Nephron progenitor cell (in vitro differentiated cells): ENCODE measurements around the gene SPAG6.
"Not testable (repeated sequence)": the region's sequence is repeated elsewhere in the genome, so short reads cannot be mapped to it uniquely, and the experiment has no call there.

Experiments
- DNase-seq: peaks from one replicate; pipeline ENCODE4 v3.0.0; 2021
- H3K27ac Mint-ChIP-seq: 2 replicates; pipeline ENCODE4 v1.8.0; 2021; ENCODE audit warnings: mild to moderate bottlenecking, moderate library complexity, mixed read lengths
- H3K27me3 Mint-ChIP-seq: 2 replicates; pipeline ENCODE4 v1.8.0; 2021; ENCODE audit warnings: mild to moderate bottlenecking, low read depth, mixed read lengths; ENCODE audit not compliant: poor library complexity
- H3K36me3 Mint-ChIP-seq: 2 replicates; pipeline ENCODE4 v1.8.0; 2021; ENCODE audit warnings: low read depth, mixed read lengths
- H3K4me1 Mint-ChIP-seq: 2 replicates; pipeline ENCODE4 v1.8.0; 2021; ENCODE audit warnings: mixed read lengths
- H3K4me3 Mint-ChIP-seq: 2 replicates; pipeline ENCODE4 v1.8.0; 2021; ENCODE audit warnings: mild to moderate bottlenecking, moderate library complexity, mixed read lengths
- H3K9me3 Mint-ChIP-seq: 2 replicates; pipeline ENCODE4 v1.8.0; 2021; ENCODE audit warnings: mild to moderate bottlenecking, moderate library complexity, mixed read lengths
- TF ChIP-seq, protein P1 (sequence below): fragments of 200-600 bp; sonication (generic); IDR thresholded peaks from 2 replicates; pipeline ENCODE4 v1.5.0; 2021; ENCODE audit warnings: antibody characterized with exemption

The SPAG6 gene

GRCh38 chr10:22349755-22350154, 4.5 kb downstream of the SPAG6 start:
- H3K27ac Mint-ChIP-seq, result no peak overlapping the region
- H3K9me3 Mint-ChIP-seq, result peaks cover 3% of the 10 kb centered on the region

GRCh38 chr10:22351131-22351703, 5.9 kb downstream of the SPAG6 start:
- DNase-seq, result no peak
- no peaks in the 10 kb centered on the region for H3K36me3 Mint-ChIP-seq
- TF ChIP-seq, protein P1, sequence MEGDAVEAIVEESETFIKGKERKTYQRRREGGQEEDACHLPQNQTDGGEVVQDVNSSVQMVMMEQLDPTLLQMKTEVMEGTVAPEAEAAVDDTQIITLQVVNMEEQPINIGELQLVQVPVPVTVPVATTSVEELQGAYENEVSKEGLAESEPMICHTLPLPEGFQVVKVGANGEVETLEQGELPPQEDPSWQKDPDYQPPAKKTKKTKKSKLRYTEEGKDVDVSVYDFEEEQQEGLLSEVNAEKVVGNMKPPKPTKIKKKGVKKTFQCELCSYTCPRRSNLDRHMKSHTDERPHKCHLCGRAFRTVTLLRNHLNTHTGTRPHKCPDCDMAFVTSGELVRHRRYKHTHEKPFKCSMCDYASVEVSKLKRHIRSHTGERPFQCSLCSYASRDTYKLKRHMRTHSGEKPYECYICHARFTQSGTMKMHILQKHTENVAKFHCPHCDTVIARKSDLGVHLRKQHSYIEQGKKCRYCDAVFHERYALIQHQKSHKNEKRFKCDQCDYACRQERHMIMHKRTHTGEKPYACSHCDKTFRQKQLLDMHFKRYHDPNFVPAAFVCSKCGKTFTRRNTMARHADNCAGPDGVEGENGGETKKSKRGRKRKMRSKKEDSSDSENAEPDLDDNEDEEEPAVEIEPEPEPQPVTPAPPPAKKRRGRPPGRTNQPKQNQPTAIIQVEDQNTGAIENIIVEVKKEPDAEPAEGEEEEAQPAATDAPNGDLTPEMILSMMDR, result no peak
- peaks cover 3% of the 10 kb centered on the region for H3K9me3 Mint-ChIP-seq
- no peak overlapping the region for H3K27ac Mint-ChIP-seq
- peaks cover 30% of the 10 kb centered on the region for H3K27me3 Mint-ChIP-seq
- H3K4me1 Mint-ChIP-seq, result peaks cover 12% of the 10 kb centered on the region
- no peak overlapping the region for H3K4me3 Mint-ChIP-seq

More at GRCh38 chr10:22349755-22350154, 4.5 kb downstream of the SPAG6 start:
- no peak for DNase-seq
- TF ChIP-seq, protein P1, result no peak
- Mint-ChIP-seq H3K4me1 (peaks cover 17% of the 10 kb centered on the region), H3K27me3 (peaks cover 45% of the 10 kb centered on the region), H3K4me3 (no peak overlapping the region), H3K36me3 (no peaks in the 10 kb centered on the region)

DNA sequence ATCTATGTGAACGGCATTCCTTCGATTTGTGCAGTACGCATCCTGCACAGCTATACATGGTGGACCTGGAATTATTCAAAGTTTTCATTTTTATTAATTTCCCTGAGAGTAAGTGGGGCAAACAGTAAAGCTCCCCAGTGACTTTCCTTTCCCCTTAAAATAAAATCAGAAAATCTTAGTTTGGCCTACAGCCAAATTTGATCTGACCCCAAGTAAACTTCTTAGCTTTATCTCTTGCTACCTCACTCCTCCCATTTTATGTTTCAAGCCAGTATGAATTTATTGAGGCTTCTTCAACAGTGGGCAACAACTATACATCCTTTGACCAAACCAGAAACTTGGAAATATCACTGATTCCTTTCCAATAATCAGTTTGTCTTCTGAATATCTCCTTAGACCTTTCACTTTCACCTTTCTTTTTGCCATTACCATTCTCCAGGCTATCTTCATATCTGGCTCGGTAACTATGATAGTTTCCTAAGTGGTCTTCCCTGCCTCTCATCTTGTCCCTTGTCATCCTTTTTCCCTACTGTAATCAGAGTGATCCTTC, 11.1 kb downstream of the SPAG6 start:
- H3K9me3 Mint-ChIP-seq, result no peaks in the 10 kb centered on the region
- no peaks in the 10 kb centered on the region for H3K27me3 Mint-ChIP-seq
- TF ChIP-seq, protein P1, result no peak
- DNase-seq, result no peak
- no peak overlapping the region for H3K4me3 Mint-ChIP-seq
- no peak overlapping the region for H3K27ac Mint-ChIP-seq
- H3K36me3 Mint-ChIP-seq, result no peaks in the 10 kb centered on the region
- peaks cover 2% of the 10 kb centered on the region for H3K4me1 Mint-ChIP-seq

DNA sequence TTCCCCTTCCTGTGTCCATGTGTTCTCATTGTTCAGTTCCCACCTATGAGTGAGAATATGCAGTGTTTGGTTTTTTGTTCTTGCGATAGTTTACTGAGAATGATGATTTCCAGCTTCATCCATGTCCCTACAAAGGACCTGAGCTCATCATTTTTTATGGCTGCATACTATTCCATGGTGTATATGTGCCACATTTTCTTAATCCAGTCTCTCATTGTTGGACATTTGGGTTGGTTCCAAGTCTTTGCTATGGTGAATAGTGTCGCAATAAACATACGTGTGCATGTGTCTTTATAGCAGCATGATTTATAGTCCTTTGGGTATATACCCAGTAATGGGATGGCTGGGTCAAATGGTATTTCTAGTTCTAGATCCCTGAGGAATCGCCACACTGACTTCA, 12.5 kb downstream of the SPAG6 start:
- not testable (repeated sequence) for H3K27ac Mint-ChIP-seq, H3K27me3 Mint-ChIP-seq, H3K9me3 Mint-ChIP-seq, H3K4me1 Mint-ChIP-seq, H3K4me3 Mint-ChIP-seq, DNase-seq, H3K36me3 Mint-ChIP-seq

GRCh38 chr10:22363305-22363704, 18.0 kb downstream of the SPAG6 start:
- no peaks in the 10 kb centered on the region for H3K27me3 Mint-ChIP-seq
- no peak for DNase-seq
- TF ChIP-seq, protein P1, result no peak
- no peaks in the 10 kb centered on the region for H3K9me3 Mint-ChIP-seq
- H3K36me3 Mint-ChIP-seq, result no peaks in the 10 kb centered on the region
- no peak overlapping the region for H3K4me3 Mint-ChIP-seq
- no peak overlapping the region for H3K27ac Mint-ChIP-seq
- peaks cover 12% of the 10 kb centered on the region for H3K4me1 Mint-ChIP-seq

DNA sequence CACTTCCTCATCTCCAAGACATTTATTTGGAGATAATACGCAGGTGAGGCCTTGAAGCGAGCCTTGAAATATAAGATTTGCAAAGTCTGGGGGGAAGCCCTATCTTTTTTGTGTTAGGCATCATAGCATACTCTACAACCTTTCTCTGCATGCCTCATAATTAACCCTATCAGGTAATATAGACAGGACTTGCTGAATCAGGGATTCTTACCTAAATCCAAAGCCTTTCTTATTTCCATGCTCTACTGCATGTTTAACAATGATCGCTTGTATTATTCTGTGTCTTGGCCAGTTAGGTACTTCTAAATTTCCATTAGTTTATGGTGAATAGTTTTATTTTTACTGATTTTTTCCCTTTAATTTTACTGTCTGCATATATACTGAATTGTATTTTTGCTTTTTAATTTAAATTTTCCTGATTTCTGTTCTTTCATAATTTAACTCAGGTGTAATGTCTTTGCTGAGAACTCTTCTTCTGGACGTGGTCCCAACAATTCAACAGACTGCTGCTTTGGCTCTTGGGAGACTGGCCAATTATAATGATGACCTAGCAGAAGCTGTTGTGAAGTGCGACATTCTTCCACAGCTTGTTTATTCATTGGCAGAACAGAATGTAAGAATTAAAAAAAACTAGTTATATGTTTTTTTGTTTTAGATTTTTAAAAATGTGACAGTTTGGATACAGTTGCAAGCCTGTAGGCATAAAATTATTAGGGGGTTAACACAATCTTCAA, 19.3 kb downstream of the SPAG6 start:
- Mint-ChIP-seq H3K27ac (no peak overlapping the region), H3K4me1 (peaks cover 20% of the 10 kb centered on the region), H3K36me3 (no peaks in the 10 kb centered on the region), H3K9me3 (no peaks in the 10 kb centered on the region), H3K4me3 (no peak overlapping the region), H3K27me3 (no peaks in the 10 kb centered on the region)
- TF ChIP-seq, protein P1, result no peak
- no peak for DNase-seq
